ENCODE data around the gene HACD1.

GRCh38 chr10:17645621-17646345 is 28.6 kb upstream of the HACD1 start:
- no peak for TF ChIP-seq CTCF (IDR thresholded peaks at IDR 0.05; ENCODE audit: insufficient read depth, low read length, poor library complexity, severe bottlenecking)
- TF ChIP-seq EZH2phosphoT487 (conservative IDR thresholded peaks at IDR 0.05; ENCODE audit: low read length): no peak

Data from SU-DHL-6 (cell line).